Fibroblast of the aortic adventitia (primary cell): ENCODE measurements around the gene BTBD10. TPM values are rescaled to one million over a fixed set of nuclear protein-coding genes. Genes with fewer than 3 reads are reported as not detected.

ENCODE experiments used
- DNase-seq: peaks from one replicate; pipeline ENCODE4 v3.0.0-alpha.2; 2010; ENCODE audit warnings: low read depth
- H3K4me3 ChIP-seq: 2 replicates; pipeline ENCODE4 v1.5.1; 2011; ENCODE audit warnings: low read depth, mild to moderate bottlenecking, control low read depth, low read length, moderate library complexity
- total RNA-seq: library from RNA; depleted of rRNA; stranded (reverse); fragments of >200 nt; gene quantifications from 2 replicates; pipeline ENCODE4 v1.2.3, GENCODE V29; 2012; ENCODE audit warnings: low replicate concordance
- TF ChIP-seq, protein P1 (sequence below): IDR thresholded peaks from 2 replicates; pipeline ENCODE4 v1.5.1; 2011; ENCODE audit warnings: mild to moderate bottlenecking, low read length, control low read depth, inconsistent platforms; ENCODE audit not compliant: insufficient read depth

Gene BTBD10
- total RNA-seq, 1 donor, result 56.3 TPM

- DNase-seq, result no peak
- TF ChIP-seq, protein P1, sequence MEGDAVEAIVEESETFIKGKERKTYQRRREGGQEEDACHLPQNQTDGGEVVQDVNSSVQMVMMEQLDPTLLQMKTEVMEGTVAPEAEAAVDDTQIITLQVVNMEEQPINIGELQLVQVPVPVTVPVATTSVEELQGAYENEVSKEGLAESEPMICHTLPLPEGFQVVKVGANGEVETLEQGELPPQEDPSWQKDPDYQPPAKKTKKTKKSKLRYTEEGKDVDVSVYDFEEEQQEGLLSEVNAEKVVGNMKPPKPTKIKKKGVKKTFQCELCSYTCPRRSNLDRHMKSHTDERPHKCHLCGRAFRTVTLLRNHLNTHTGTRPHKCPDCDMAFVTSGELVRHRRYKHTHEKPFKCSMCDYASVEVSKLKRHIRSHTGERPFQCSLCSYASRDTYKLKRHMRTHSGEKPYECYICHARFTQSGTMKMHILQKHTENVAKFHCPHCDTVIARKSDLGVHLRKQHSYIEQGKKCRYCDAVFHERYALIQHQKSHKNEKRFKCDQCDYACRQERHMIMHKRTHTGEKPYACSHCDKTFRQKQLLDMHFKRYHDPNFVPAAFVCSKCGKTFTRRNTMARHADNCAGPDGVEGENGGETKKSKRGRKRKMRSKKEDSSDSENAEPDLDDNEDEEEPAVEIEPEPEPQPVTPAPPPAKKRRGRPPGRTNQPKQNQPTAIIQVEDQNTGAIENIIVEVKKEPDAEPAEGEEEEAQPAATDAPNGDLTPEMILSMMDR, result no peak
- H3K4me3 ChIP-seq, result no peak overlapping the region
These were observed 107.8 kb downstream of the BTBD10 start for GRCh38 chr11:13355191-13355590.

- H3K4me3 ChIP-seq, result no peak overlapping the region
- DNase-seq, result no peak
- TF ChIP-seq, protein P1, result peak; percentile 32
These were observed 108.7 kb downstream of the BTBD10 start for GRCh38 chr11:13354335-13354734.

DNA sequence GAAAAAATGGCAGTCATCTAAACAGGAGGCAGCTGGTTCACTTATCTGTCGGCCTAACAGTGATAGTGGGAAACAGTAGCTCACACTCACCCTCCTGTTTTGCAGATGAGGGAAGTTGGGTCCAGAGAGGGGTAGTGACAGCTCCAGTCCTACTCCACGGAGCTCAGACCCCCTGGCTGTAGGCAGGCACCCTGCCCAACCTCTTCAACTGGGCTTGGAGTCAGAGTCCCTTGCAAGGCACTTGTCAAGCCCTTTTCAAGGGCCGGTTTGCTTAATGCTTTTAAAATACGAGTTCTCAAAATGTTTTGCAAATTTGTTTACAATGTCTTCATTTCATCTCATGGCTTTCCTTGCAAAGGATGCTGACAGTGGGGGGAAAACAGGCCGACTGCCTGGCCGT, 110.3 kb downstream of the BTBD10 start:
- DNase-seq, result no peak
- TF ChIP-seq, protein P1, result no peak

DNA sequence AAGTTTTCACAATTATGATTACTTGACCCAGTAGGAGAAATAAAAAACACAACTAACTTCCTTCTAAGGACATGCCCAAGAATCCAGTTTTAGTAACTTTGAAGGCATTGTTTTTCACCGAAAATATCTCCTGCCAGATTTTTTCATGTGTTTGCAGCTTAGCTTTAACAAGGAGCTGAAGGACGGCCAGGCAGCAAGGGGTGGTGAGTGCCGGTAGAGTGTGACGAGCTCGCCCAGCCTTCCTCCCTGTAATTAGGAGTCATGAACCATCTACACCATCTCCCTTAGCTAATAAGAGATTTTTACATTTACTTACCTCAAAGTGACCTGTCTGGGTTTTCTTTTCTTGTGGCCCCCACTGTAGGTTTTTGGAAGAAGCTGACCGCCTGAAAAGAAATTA, 113.4 kb downstream of the BTBD10 start:
- TF ChIP-seq, protein P1, result no peak
- DNase-seq, result no peak
- no peak overlapping the region for H3K4me3 ChIP-seq

More for the DNA sequence above, 110.3 kb downstream of the BTBD10 start:
- no peak overlapping the region for H3K4me3 ChIP-seq

- TF ChIP-seq, protein P1, result no peak
- no peak overlapping the region for H3K4me3 ChIP-seq
- no peak for DNase-seq
These were observed 114.0 kb downstream of the BTBD10 start for GRCh38 chr11:13349046-13349445.

DNA sequence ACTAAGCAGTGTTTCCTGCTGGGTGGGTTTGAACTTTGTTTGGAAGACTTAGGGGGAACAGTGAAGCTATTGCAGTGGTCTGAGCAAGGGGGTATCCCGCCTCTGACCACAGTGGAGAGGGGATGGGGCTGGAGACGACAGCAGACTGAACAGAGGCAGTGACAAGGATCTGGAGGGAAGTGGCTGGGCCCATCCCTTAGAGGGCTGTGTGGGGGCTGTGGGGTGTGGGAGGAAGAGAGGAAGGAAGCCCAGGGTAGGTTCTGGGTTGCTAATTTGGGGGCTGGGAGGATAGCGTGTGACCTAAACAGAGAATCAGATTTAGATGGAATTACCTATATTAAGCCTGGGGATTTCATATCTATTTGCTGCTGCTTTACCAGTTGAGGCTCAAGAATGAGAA, 114.7 kb downstream of the BTBD10 start:
- no peak overlapping the region for H3K4me3 ChIP-seq
- no peak for DNase-seq
- TF ChIP-seq, protein P1, result no peak

GRCh38 chr11:13347901-13348300, 115.1 kb downstream of the BTBD10 start:
- no peak overlapping the region for H3K4me3 ChIP-seq
- TF ChIP-seq, protein P1, result no peak
- DNase-seq, result no peak
